HepG2 (cell line): ENCODE measurements around the gene KRTAP12-4. TPM values are rescaled to one million over a fixed set of nuclear protein-coding genes. Genes with fewer than 3 reads are reported as not detected.

ENCODE experiments used
- FOSL1 ChIP-seq: sonication (generic); formaldehyde crosslinking; IDR thresholded peaks from 2 replicates; pipeline ENCODE4 v1.9.0; 2021; ENCODE audit warnings: missing genetic modification reagents, borderline replicate concordance
- FOSL2 ChIP-seq: sonication (generic); formaldehyde crosslinking; IDR thresholded peaks from 2 replicates; pipeline ENCODE4 v1.4.0; 2020; ENCODE audit warnings: missing genetic modification reagents
- GATA4 ChIP-seq: sonication (generic); IDR thresholded peaks from 2 replicates; pipeline ENCODE4 v1.6.1; 2016; ENCODE audit warnings: antibody characterized with exemption, low read depth, borderline replicate concordance
- PHB2 ChIP-seq: fragments of 450-650 bp; IDR thresholded peaks from 2 replicates; pipeline ENCODE4 v1.6.1; 2018; ENCODE audit not compliant: partially characterized antibody
- PHF21A ChIP-seq: sonication (generic); formaldehyde crosslinking; IDR thresholded peaks from 2 replicates; pipeline ENCODE4 v1.5.0; 2020; ENCODE audit warnings: mild to moderate bottlenecking, missing genetic modification reagents
- PHF5A ChIP-seq: IDR thresholded peaks from one replicate; pipeline ENCODE4 v1.6.1; 2018; ENCODE audit warnings: low read depth, missing genetic modification reagents; ENCODE audit not compliant: unreplicated experiment
- RNF2 ChIP-seq: fragments of 450-650 bp; conservative IDR thresholded peaks from 2 replicates; pipeline ENCODE4 v1.6.1; 2016; ENCODE audit warnings: low read depth
- ZBTB7B ChIP-seq: sonication (generic); formaldehyde crosslinking; IDR thresholded peaks from 2 replicates; pipeline ENCODE4 v1.4.0; 2020; ENCODE audit warnings: missing genetic modification reagents
- ZC3H13 ChIP-seq: sonication (generic); formaldehyde crosslinking; IDR thresholded peaks from 2 replicates; pipeline ENCODE4 v1.8.1; 2023; ENCODE audit warnings: mild to moderate bottlenecking, missing genetic modification reagents, moderate library complexity
- ZFP62 ChIP-seq: sonication (generic); formaldehyde crosslinking; IDR thresholded peaks from 2 replicates; pipeline ENCODE4 v1.4.0; 2020; ENCODE audit warnings: missing genetic modification reagents
- ZKSCAN8 ChIP-seq: IDR thresholded peaks from 2 replicates; pipeline ENCODE4 v1.6.1; 2016; ENCODE audit warnings: borderline replicate concordance, missing genetic modification reagents, missing compliant biosample characterization
- ZNF20 ChIP-seq: sonication (generic); formaldehyde crosslinking; IDR thresholded peaks from 2 replicates; pipeline ENCODE4 v1.4.0; 2020; ENCODE audit warnings: mild to moderate bottlenecking, moderate library complexity, missing genetic modification reagents
- ZNF878 ChIP-seq: sonication (generic); formaldehyde crosslinking; IDR thresholded peaks from 2 replicates; pipeline ENCODE4 v1.8.1; 2023; ENCODE audit warnings: mild to moderate bottlenecking, missing genetic modification reagents, moderate library complexity
- ZUFSP ChIP-seq: sonication (generic); formaldehyde crosslinking; IDR thresholded peaks from 2 replicates; pipeline ENCODE4 v1.9.0; 2021; ENCODE audit warnings: missing genetic modification reagents, mild to moderate bottlenecking, borderline replicate concordance
- polyA plus RNA-seq, 8 experiments: library from polyadenylated mRNA; depleted of rRNA in 3 of 8; stranded (reverse) in 7 of 8; unstranded in 1 of 8; fragments of >200 nt; fragmentation: Illumina TruSeq in 4 of 8; extraction: Trizol in 4 of 8; gene quantifications; 2 replicates each; pipeline versions ENCODE4 v1.2.1 to v1.2.3, GENCODE V29; 2011 to 2016; ENCODE audit warnings: low read depth in 4 of 8, missing spikeins in 1 of 8, mixed read lengths in 1 of 8; ENCODE audit not compliant: insufficient read depth in 1 of 8
- total RNA-seq, 5 experiments: library from RNA; depleted of rRNA; stranded (reverse); fragments of >200 nt; fragmentation: Illumina TruSeq; extraction: Trizol; gene quantifications; 2 replicates each; pipeline ENCODE4 v1.2.3, GENCODE V29; 2016; ENCODE audit warnings: low read depth in 1 of 5
- TF ChIP-seq, protein P1 (sequence below): sonication (generic); formaldehyde crosslinking; IDR thresholded peaks from 2 replicates; pipeline ENCODE4 v1.4.0; 2020; ENCODE audit warnings: missing genetic modification reagents
- TF ChIP-seq, protein P2 (sequence below): sonication (generic); formaldehyde crosslinking; IDR thresholded peaks from 2 replicates; pipeline ENCODE4 v1.4.0; 2020; ENCODE audit warnings: mild to moderate bottlenecking, low read depth, missing genetic modification reagents
- TF ChIP-seq, protein P3 (sequence below): sonication (generic); formaldehyde crosslinking; IDR thresholded peaks from 2 replicates; pipeline ENCODE4 v1.4.0; 2020; ENCODE audit warnings: missing genetic modification reagents

Gene KRTAP12-4
- total and polyA plus RNA-seq, 2 of the 13 experiments (the other 11 are each of a cell fraction or from before 2014, with no cell fraction given) = not detected

DNA sequence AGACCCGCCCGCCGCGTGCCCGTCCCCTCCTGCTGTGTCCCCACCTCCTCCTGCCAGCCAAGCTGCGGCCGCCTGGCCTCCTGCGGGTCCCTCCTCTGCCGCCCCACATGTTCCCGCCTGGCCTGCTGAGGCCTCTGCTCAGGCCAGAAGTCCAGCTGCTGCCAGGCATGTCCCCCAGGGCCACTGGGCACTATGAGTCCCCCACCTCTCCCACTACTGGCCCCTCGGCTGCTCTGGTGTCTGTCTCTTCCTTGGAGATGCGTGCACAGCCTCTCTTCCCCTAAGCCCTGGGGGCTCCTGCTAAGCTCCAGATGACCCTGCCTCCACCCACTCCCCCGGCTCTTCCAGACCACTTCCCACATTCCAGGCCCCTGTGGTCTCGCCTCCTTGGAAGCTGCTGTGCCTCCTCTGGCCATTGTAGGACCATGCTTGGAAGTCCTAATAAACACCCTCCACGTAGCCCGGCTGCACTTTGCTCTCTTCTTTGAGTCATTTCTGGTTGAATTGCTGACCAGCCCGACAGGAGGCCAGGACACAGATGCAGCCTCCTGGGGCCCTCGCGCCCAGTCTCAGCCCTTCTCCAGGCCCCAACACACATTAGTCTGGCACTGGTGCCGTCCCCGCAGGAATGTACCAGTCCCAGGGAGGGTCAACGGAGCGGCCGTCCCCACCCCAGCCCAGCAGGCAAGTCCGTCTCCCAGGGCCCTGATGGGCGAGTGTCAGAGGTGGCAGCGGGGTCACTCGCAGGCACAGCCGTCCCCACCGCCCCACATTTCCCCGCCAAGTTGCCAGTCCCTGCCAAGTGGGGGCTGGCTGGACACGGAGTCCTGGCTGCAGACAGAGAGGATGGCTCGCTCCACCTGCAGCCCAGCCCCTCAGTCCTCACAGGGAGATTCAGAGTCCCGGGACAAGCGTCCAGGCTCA, 43.6 kb upstream of the KRTAP12-4 start (continued):
- TF ChIP-seq, protein P1, sequence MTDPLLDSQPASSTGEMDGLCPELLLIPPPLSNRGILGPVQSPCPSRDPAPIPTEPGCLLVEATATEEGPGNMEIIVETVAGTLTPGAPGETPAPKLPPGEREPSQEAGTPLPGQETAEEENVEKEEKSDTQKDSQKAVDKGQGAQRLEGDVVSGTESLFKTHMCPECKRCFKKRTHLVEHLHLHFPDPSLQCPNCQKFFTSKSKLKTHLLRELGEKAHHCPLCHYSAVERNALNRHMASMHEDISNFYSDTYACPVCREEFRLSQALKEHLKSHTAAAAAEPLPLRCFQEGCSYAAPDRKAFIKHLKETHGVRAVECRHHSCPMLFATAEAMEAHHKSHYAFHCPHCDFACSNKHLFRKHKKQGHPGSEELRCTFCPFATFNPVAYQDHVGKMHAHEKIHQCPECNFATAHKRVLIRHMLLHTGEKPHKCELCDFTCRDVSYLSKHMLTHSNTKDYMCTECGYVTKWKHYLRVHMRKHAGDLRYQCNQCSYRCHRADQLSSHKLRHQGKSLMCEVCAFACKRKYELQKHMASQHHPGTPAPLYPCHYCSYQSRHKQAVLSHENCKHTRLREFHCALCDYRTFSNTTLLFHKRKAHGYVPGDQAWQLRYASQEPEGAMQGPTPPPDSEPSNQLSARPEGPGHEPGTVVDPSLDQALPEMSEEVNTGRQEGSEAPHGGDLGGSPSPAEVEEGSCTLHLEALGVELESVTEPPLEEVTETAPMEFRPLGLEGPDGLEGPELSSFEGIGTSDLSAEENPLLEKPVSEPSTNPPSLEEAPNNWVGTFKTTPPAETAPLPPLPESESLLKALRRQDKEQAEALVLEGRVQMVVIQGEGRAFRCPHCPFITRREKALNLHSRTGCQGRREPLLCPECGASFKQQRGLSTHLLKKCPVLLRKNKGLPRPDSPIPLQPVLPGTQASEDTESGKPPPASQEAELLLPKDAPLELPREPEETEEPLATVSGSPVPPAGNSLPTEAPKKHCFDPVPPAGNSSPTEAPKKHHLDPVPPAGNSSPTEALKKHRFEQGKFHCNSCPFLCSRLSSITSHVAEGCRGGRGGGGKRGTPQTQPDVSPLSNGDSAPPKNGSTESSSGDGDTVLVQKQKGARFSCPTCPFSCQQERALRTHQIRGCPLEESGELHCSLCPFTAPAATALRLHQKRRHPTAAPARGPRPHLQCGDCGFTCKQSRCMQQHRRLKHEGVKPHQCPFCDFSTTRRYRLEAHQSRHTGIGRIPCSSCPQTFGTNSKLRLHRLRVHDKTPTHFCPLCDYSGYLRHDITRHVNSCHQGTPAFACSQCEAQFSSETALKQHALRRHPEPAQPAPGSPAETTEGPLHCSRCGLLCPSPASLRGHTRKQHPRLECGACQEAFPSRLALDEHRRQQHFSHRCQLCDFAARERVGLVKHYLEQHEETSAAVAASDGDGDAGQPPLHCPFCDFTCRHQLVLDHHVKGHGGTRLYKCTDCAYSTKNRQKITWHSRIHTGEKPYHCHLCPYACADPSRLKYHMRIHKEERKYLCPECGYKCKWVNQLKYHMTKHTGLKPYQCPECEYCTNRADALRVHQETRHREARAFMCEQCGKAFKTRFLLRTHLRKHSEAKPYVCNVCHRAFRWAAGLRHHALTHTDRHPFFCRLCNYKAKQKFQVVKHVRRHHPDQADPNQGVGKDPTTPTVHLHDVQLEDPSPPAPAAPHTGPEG (CRISPR knock-in tag) = peak; percentile 46; the same call in 1 of the 2 replicates
- TF ChIP-seq PHF5A (CRISPR knock-in tag) (no peak), PHF21A (CRISPR knock-in tag) (peak; percentile 32; the same call in 1 of the 2 replicates), ZKSCAN8 (CRISPR knock-in tag) (0 out of 2 replicates have a peak, but pooled peaks have one; percentile 25), ZNF878 (CRISPR knock-in tag) (0 out of 2 replicates have a peak, but pooled peaks have one; percentile 56), ZFP62 (no peak), FOSL1 (peak; percentile 29; the same call in 1 of the 2 replicates), ZUFSP (CRISPR knock-in tag) (no peak), ZBTB7B (CRISPR knock-in tag) (peak; percentile 78), FOSL2 (CRISPR knock-in tag) (peak; percentile 76), ZC3H13 (CRISPR knock-in tag) (peak; percentile 48; the same call in 1 of the 2 replicates), ZNF20 (CRISPR knock-in tag) (no peak), RNF2 (no peak), GATA4 (no peak), PHB2 (no peak)
- TF ChIP-seq, protein P2, sequence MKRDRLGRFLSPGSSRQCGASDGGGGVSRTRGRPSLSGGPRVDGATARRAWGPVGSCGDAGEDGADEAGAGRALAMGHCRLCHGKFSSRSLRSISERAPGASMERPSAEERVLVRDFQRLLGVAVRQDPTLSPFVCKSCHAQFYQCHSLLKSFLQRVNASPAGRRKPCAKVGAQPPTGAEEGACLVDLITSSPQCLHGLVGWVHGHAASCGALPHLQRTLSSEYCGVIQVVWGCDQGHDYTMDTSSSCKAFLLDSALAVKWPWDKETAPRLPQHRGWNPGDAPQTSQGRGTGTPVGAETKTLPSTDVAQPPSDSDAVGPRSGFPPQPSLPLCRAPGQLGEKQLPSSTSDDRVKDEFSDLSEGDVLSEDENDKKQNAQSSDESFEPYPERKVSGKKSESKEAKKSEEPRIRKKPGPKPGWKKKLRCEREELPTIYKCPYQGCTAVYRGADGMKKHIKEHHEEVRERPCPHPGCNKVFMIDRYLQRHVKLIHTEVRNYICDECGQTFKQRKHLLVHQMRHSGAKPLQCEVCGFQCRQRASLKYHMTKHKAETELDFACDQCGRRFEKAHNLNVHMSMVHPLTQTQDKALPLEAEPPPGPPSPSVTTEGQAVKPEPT (CRISPR knock-in tag) = no peak
- TF ChIP-seq, protein P3, sequence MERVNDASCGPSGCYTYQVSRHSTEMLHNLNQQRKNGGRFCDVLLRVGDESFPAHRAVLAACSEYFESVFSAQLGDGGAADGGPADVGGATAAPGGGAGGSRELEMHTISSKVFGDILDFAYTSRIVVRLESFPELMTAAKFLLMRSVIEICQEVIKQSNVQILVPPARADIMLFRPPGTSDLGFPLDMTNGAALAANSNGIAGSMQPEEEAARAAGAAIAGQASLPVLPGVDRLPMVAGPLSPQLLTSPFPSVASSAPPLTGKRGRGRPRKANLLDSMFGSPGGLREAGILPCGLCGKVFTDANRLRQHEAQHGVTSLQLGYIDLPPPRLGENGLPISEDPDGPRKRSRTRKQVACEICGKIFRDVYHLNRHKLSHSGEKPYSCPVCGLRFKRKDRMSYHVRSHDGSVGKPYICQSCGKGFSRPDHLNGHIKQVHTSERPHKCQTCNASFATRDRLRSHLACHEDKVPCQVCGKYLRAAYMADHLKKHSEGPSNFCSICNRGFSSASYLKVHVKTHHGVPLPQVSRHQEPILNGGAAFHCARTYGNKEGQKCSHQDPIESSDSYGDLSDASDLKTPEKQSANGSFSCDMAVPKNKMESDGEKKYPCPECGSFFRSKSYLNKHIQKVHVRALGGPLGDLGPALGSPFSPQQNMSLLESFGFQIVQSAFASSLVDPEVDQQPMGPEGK (CRISPR knock-in tag) = peak; percentile 47; the same call in 1 of the 2 replicates
